AG04449 (cell line): Measurements from ENCODE around the gene ENGASE.

ENCODE experiments used
- CTCF ChIA-PET: fragments of 350-600 bp; formaldehyde crosslinking; extraction: SDS; loops from one replicate; lab custom pipeline; 2021; ENCODE audit warnings: antibody characterized with exemption; lab: Yijun Ruan, JAX
- POLR2A ChIA-PET: fragments of 400-600, 350-600 bp; formaldehyde crosslinking; extraction: SDS; loops from one replicate; lab custom pipeline; 2020; ENCODE audit warnings: antibody characterized with exemption, inconsistent platforms; lab: Yijun Ruan, JAX
- DNase-seq: peaks from one replicate; pipeline ENCODE4 v3.0.0-alpha.2; 2010; ENCODE audit warnings: low read depth, low spot score
- H3K4me3 ChIP-seq: 2 replicates; pipeline ENCODE4 v1.5.1; 2011; ENCODE audit warnings: low read depth, mild to moderate bottlenecking, control low read depth, low read length
- TF ChIP-seq, protein P1 (sequence below): IDR thresholded peaks from one replicate; pipeline ENCODE4 v1.5.1; 2011; ENCODE audit warnings: mild to moderate bottlenecking, moderate library complexity, low read length, control low read depth, inconsistent platforms; ENCODE audit not compliant: insufficient read depth; ENCODE audit errors: missing control alignments

ENGASE gene

DNA sequence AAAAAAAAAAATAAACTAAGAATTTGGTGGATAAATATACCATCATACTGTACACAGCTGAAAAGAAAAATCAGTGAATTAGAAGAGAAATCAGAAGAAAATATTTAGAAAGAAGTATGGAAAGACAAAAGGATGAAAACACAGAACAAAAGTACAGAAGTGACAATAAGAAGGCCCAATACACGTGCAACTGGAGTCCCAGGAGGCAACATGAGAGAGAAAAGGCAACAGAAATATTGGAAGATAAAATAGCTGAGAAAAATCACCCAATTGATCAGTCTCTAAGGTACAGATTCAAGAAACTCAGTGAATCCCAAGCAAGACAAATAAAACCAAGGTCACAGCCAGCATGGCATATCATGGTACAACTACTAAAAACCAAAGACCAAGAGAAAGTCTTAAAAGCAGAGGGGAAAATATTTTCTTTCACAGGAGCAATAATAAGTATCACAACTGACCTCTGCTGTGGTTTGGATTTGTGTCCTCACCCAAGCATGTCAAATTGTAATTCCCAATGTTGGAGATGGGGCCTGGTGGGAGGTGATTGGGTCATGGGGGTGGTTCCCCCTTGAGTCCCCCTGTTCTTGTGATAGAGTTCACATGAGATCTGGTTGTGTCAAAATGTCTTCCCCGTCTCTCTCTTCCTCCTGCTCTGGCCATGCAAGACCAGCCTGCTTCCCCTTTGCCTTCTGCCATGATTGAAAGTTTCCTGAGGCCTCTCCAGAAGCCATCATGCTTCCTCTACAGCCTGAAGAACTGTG, 20.2 kb upstream of the ENGASE start:
- ChIA-PET POLR2A (no interaction called here), CTCF (interaction anchor here (0.8 to 3.3 kb wide), 10 partner anchors 8 to 340 kb away, joined by 3 to 11 read pairs (median 5); no protein-coding TSS in a partner anchor)
- TF ChIP-seq, protein P1, sequence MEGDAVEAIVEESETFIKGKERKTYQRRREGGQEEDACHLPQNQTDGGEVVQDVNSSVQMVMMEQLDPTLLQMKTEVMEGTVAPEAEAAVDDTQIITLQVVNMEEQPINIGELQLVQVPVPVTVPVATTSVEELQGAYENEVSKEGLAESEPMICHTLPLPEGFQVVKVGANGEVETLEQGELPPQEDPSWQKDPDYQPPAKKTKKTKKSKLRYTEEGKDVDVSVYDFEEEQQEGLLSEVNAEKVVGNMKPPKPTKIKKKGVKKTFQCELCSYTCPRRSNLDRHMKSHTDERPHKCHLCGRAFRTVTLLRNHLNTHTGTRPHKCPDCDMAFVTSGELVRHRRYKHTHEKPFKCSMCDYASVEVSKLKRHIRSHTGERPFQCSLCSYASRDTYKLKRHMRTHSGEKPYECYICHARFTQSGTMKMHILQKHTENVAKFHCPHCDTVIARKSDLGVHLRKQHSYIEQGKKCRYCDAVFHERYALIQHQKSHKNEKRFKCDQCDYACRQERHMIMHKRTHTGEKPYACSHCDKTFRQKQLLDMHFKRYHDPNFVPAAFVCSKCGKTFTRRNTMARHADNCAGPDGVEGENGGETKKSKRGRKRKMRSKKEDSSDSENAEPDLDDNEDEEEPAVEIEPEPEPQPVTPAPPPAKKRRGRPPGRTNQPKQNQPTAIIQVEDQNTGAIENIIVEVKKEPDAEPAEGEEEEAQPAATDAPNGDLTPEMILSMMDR, result no peak

DNA sequence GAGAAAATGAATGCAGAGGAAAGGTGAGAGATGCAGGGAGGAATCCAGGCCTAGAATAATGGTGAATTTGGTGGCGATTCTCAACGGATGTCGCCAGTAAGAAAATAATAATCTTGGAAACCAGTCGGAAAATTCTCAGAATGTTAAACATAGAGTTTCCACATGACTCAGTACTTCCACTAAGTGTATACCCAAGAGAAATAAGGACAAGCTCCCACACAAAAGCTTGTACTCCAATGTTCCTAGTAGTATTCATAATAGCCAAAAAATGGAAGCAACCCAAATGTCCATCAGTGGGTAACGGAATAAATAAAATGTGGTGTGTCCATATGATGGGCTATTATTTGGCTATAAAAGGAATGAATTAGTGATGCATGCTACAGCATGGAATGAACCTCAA, 19.4 kb upstream of the ENGASE start:
- CTCF ChIA-PET, result interaction anchor here (1.0 to 3.3 kb wide), 4 partner anchors 9 to 339 kb away, joined by 3 to 11 read pairs (median 6); no protein-coding TSS in a partner anchor
- no peak overlapping the region for H3K4me3 ChIP-seq

More for the DNA sequence above, 20.2 kb upstream of the ENGASE start:
- no peak overlapping the region for H3K4me3 ChIP-seq
- DNase-seq, result no peak

DNA sequence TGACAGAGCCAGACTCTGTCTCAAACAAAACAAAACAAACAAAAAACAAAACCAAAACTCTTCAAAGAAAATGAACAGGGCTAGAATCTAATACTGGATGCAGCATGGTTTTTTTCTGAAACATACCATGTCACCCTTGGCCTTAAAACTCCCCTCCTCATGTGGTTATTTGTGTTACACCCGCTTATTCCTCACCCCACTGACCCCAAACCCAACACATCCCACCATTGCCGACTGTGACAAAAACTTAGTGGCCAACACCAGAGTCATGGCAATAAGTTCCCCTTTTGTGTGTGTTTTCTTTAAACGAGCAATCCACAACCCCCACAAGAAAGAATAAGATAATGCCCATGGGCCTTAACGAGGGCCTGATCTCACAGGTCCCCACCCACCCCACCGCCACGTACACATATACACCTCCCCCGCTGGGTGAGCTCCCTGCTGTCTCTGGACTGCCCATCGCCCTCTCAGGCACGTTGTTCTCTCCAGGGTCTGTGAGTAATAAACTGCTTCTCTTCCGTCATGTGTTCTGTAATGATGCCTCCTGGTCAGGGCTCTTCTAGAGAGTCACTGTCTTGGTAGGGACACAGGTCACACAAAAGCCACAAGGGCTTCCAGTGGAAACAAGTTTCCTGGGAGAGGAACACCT, 16.8 kb upstream of the ENGASE start:
- TF ChIP-seq, protein P1, result no peak
- DNase-seq, result no peak
- ChIA-PET POLR2A (no interaction called here), CTCF (no interaction called here)
- no peak overlapping the region for H3K4me3 ChIP-seq

More for the DNA sequence above, 19.4 kb upstream of the ENGASE start:
- TF ChIP-seq, protein P1, result no peak
- POLR2A ChIA-PET, result no interaction called here
- no peak for DNase-seq

DNA sequence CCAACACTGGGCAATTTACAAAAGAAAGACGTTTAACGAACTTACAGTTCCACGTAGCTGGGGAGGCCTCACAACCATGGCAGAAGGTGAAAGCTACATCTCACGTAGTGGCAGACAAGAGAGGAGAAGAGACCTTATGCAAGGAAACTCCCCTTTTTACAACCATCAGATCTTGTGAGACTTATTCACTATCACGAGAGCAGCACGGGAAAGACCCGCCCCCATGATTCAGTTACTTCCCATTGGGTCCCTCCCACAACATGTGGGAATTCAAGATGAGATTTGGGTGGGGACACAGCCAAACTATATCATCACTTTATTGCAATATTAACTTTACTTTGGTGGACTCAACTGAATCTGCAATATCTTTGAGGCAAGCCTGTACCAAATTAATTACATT, 11.9 kb upstream of the ENGASE start:
- ChIA-PET POLR2A (no interaction called here), CTCF (interaction anchor here (0.7 to 4.6 kb wide), 10 partner anchors 9 to 338 kb away, joined by 3 to 39 read pairs (median 4); partner anchors contain the start of gene ENGASE)

DNA sequence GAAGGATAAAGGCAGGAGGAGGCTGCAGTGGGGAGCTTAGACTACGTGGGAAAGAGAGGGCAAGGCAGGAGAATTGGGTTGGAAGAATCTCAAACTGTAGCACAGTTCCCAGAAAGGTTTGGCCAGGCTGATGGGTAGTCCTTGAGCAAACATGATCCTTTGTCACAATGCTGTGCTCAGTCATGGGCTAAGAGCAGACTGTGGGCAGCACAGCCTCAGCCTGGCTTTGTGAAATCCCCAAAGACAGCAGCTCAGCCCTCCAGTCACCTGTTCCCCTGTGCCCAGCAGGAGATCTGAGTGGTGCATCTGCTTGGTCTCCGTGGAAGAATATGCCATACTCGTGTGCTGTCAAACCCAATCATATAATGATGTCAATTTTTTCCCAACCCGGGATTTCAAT, 10.6 kb upstream of the ENGASE start:
- CTCF ChIA-PET, result interaction anchor here (1.0 to 4.6 kb wide), 8 partner anchors 10 to 327 kb away, joined by 3 to 36 read pairs (median 19); partner anchors contain the start of gene ENGASE

More for the DNA sequence above, 11.9 kb upstream of the ENGASE start:
- no peak overlapping the region for H3K4me3 ChIP-seq
- no peak for DNase-seq
- TF ChIP-seq, protein P1, result no peak

More for the DNA sequence above, 10.6 kb upstream of the ENGASE start:
- TF ChIP-seq, protein P1, result no peak
- H3K4me3 ChIP-seq, result no peak overlapping the region
- no peak for DNase-seq
- POLR2A ChIA-PET, result no interaction called here
